SU-DHL-6 (cell line): ENCODE results near the gene PCDHB4.
"Not testable (repeated sequence)": the region's sequence is repeated elsewhere in the genome, so short reads cannot be mapped to it uniquely, and the experiment has no call there.

Experiments used
- EZH2phosphoT487 ChIP-seq: fragments of 200-600 bp; sonication (generic), shearing (Covaris generic); conservative IDR thresholded peaks from 2 replicates; pipeline ENCODE4 v1.6.1; 2018; ENCODE audit warnings: mild to moderate bottlenecking, antibody characterized with exemption, low read length, moderate library complexity, mixed read lengths
- TF ChIP-seq, protein P1 (sequence below): fragments of 200-600 bp; sonication (generic); IDR thresholded peaks from one replicate; pipeline ENCODE4 v1.5.1; 2017; ENCODE audit warnings: antibody characterized with exemption, mild to moderate bottlenecking, low read length, moderate library complexity; ENCODE audit not compliant: insufficient read depth, poor library complexity, severe bottlenecking

- TF ChIP-seq, protein P1, sequence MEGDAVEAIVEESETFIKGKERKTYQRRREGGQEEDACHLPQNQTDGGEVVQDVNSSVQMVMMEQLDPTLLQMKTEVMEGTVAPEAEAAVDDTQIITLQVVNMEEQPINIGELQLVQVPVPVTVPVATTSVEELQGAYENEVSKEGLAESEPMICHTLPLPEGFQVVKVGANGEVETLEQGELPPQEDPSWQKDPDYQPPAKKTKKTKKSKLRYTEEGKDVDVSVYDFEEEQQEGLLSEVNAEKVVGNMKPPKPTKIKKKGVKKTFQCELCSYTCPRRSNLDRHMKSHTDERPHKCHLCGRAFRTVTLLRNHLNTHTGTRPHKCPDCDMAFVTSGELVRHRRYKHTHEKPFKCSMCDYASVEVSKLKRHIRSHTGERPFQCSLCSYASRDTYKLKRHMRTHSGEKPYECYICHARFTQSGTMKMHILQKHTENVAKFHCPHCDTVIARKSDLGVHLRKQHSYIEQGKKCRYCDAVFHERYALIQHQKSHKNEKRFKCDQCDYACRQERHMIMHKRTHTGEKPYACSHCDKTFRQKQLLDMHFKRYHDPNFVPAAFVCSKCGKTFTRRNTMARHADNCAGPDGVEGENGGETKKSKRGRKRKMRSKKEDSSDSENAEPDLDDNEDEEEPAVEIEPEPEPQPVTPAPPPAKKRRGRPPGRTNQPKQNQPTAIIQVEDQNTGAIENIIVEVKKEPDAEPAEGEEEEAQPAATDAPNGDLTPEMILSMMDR = not testable (repeated sequence)
- not testable (repeated sequence) for TF ChIP-seq EZH2phosphoT487
Measured at GRCh38 chr5:141102471-141102870, 19.1 kb upstream of the PCDHB4 start.
